ENCODE measurements around the gene FASTK. TPM values are rescaled to one million over a fixed set of nuclear protein-coding genes. Genes with fewer than 3 reads are reported as not detected.

FASTK gene
- total RNA-seq, 2 donors from 2014 or later, result 64.0 to 71.0 TPM

DNA sequence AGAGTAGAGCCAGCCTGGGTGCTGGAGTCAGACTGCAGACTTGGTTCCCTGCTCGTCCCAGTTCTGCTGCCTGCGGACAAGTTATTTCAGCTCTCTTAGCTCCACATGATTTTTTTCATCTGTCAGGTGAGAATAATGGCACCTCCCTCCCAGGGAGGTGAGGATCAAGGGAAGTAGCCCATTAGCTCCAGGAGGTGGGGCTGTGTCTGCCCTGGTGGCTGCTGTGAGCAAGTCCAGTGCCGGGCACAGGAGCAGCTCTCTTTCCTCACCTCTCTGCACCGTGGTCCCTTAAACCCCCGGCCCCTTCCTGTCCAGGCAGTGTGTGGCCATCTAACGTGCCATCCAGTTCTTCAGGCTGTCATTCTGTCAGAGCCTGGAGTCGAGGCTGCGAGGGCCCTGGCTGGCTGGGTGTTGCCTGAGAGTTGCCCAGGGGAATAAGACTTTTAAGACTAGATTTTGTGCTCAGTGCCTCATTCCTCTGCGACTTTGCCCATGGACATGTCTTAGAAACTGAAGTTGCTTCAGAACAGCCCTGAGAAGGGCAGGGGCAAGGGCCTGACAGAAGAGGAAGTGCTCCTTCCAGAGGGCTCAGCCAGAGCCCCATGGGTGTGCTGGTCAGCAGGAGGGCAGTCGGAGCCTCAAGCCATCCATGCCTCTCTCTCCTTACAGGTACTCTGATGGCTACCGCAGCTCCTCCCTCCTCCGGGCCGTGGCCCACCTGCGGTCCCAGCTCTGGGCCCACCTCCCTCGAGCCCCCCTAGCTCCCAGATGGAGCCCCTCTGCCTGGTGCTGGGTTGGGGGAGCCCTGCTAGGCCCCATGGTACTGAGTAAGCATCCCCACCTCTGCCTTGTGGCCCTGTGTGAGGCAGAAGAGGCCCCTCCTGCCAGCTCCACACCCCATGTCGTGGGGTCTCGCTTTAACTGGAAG is 47.4 kb downstream of the FASTK start:
- no peaks in the 10 kb centered on the region for H3K9me3 ChIP-seq (ENCODE audit: control insufficient read depth, low read length)
- peak; percentile 58 for DNase-seq
- 90 to 91% methylated on average over 7 to 17 of the region's 17 CpGs for WGBS, 2 experiments (ENCODE audit: insufficient coverage in 1 of 2, insufficient read length in 1 of 2)
- no peak overlapping the region for H3K9ac ChIP-seq (ENCODE audit: extremely low read depth, low read length, poor library complexity, severe bottlenecking)
- peaks cover 8% of the 10 kb centered on the region for H3K36me3 Mint-ChIP-seq (ENCODE audit: low read depth)
- no peak overlapping the region for H3K27ac ChIP-seq (ENCODE audit: low read depth, low read length)
- H3K4me3 Mint-ChIP-seq, result no peak overlapping the region
- H3K9me3 Mint-ChIP-seq, result no peaks in the 10 kb centered on the region
- H3K4me3 ChIP-seq (ENCODE audit: low read length), result no peak overlapping the region
- H3K4me1 ChIP-seq (ENCODE audit: control insufficient read depth, insufficient read depth, low read length), result no peaks in the 10 kb centered on the region
- no peaks in the 10 kb centered on the region for H3K27me3 ChIP-seq (ENCODE audit: control insufficient read depth, insufficient read depth, low read length, poor library complexity, severe bottlenecking)
- TF ChIP-seq, protein P1, sequence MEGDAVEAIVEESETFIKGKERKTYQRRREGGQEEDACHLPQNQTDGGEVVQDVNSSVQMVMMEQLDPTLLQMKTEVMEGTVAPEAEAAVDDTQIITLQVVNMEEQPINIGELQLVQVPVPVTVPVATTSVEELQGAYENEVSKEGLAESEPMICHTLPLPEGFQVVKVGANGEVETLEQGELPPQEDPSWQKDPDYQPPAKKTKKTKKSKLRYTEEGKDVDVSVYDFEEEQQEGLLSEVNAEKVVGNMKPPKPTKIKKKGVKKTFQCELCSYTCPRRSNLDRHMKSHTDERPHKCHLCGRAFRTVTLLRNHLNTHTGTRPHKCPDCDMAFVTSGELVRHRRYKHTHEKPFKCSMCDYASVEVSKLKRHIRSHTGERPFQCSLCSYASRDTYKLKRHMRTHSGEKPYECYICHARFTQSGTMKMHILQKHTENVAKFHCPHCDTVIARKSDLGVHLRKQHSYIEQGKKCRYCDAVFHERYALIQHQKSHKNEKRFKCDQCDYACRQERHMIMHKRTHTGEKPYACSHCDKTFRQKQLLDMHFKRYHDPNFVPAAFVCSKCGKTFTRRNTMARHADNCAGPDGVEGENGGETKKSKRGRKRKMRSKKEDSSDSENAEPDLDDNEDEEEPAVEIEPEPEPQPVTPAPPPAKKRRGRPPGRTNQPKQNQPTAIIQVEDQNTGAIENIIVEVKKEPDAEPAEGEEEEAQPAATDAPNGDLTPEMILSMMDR (conservative IDR thresholded peaks at IDR 0.05), result peak; percentile 55
- no peaks in the 10 kb centered on the region for H3K27me3 Mint-ChIP-seq (ENCODE audit: insufficient read depth)
- peaks cover 10% of the 10 kb centered on the region for H3K36me3 ChIP-seq (ENCODE audit: control insufficient read depth, insufficient read depth, low read length)
- no peak overlapping the region for H3K27ac Mint-ChIP-seq
- peaks cover 5% of the 10 kb centered on the region for H3K4me1 Mint-ChIP-seq

GRCh38 chr7:151031011-151031410 is 49.6 kb downstream of the FASTK start:
- TF ChIP-seq, protein P1 (conservative IDR thresholded peaks at IDR 0.05), result no peak
- no peak overlapping the region for H3K27ac ChIP-seq (ENCODE audit: low read depth, low read length)
- H3K36me3 Mint-ChIP-seq (ENCODE audit: low read depth), result no peaks in the 10 kb centered on the region
- WGBS, 2 experiments (ENCODE audit: insufficient coverage in 1 of 2, insufficient read length in 1 of 2), result 93 to 96% methylated on average over 3 to 4 of the region's 4 CpGs
- no peak overlapping the region for H3K9ac ChIP-seq (ENCODE audit: extremely low read depth, low read length, poor library complexity, severe bottlenecking)
- peaks cover 24% of the 10 kb centered on the region for H3K4me1 Mint-ChIP-seq
- no peak for DNase-seq
- peaks cover 2% of the 10 kb centered on the region for H3K27me3 Mint-ChIP-seq (ENCODE audit: insufficient read depth)
- no peak overlapping the region for H3K4me3 ChIP-seq (ENCODE audit: low read length)
- H3K4me3 Mint-ChIP-seq, result no peak overlapping the region
- no peak overlapping the region for H3K27ac Mint-ChIP-seq
- H3K36me3 ChIP-seq (ENCODE audit: control insufficient read depth, insufficient read depth, low read length), result peaks cover 4% of the 10 kb centered on the region
- peaks cover 7% of the 10 kb centered on the region for H3K4me1 ChIP-seq (ENCODE audit: control insufficient read depth, insufficient read depth, low read length)
- no peaks in the 10 kb centered on the region for H3K9me3 ChIP-seq (ENCODE audit: control insufficient read depth, low read length)
- no peaks in the 10 kb centered on the region for H3K9me3 Mint-ChIP-seq
- H3K27me3 ChIP-seq (ENCODE audit: control insufficient read depth, insufficient read depth, low read length, poor library complexity, severe bottlenecking), result no peaks in the 10 kb centered on the region

- H3K9me3 ChIP-seq (ENCODE audit: control insufficient read depth, low read length), result no peaks in the 10 kb centered on the region
- TF ChIP-seq, protein P1 (conservative IDR thresholded peaks at IDR 0.05), result peak; percentile 4
- H3K27me3 Mint-ChIP-seq (ENCODE audit: insufficient read depth), result peaks cover 16% of the 10 kb centered on the region
- peaks cover 27% of the 10 kb centered on the region for H3K4me1 Mint-ChIP-seq
- H3K4me1 ChIP-seq (ENCODE audit: control insufficient read depth, insufficient read depth, low read length), result peaks cover 9% of the 10 kb centered on the region
- no peaks in the 10 kb centered on the region for H3K9me3 Mint-ChIP-seq
- H3K4me3 Mint-ChIP-seq, result peak overlapping the region; percentile 86
- peak overlapping the region; percentile 93 for H3K4me3 ChIP-seq (ENCODE audit: low read length)
- DNase-seq, result no peak
- no peaks in the 10 kb centered on the region for H3K36me3 Mint-ChIP-seq (ENCODE audit: low read depth)
- peak overlapping the region; percentile 98 for H3K27ac Mint-ChIP-seq
- 70 to 75% methylated on average over 8 to 17 of the region's 17 CpGs for WGBS, 2 experiments (ENCODE audit: insufficient coverage in 1 of 2, insufficient read length in 1 of 2)
- H3K27me3 ChIP-seq (ENCODE audit: control insufficient read depth, insufficient read depth, low read length, poor library complexity, severe bottlenecking), result no peaks in the 10 kb centered on the region
- no peak overlapping the region for H3K27ac ChIP-seq (ENCODE audit: low read depth, low read length)
- H3K9ac ChIP-seq (ENCODE audit: extremely low read depth, low read length, poor library complexity, severe bottlenecking), result peak overlapping the region; percentile 83
- H3K36me3 ChIP-seq (ENCODE audit: control insufficient read depth, insufficient read depth, low read length), result peaks cover 4% of the 10 kb centered on the region
Measured at GRCh38 chr7:151028948-151029501, 51.6 kb downstream of the FASTK start.
